SK-N-DZ (cell line): ENCODE measurements around the gene GPC1.

Source experiments
- DNase-seq: peaks from one replicate; pipeline ENCODE4 v3.0.0-alpha.2; 2015; ENCODE audit warnings: low spot score

Gene GPC1

GRCh38 chr2:240455272-240455646, 19.8 kb downstream of the GPC1 start:
- DNase-seq = no peak

- no peak for DNase-seq
Measured at GRCh38 chr2:240455647-240456446, 20.4 kb downstream of the GPC1 start.

GRCh38 chr2:240456447-240457222, 21.2 kb downstream of the GPC1 start:
- no peak for DNase-seq

- no peak for DNase-seq
Measured at GRCh38 chr2:240457223-240458043, 22.0 kb downstream of the GPC1 start.

- peak; percentile 41 for DNase-seq
Measured at GRCh38 chr2:240458044-240458899, 22.8 kb downstream of the GPC1 start.

- DNase-seq = no peak
Measured at GRCh38 chr2:240458900-240459391, 23.5 kb downstream of the GPC1 start.

- peak; percentile 84 for DNase-seq
Measured at GRCh38 chr2:240459401-240460252, 24.2 kb downstream of the GPC1 start.

GRCh38 chr2:240460253-240460711, 24.8 kb downstream of the GPC1 start:
- no peak for DNase-seq

- no peak for DNase-seq
Measured at GRCh38 chr2:240460781-240461431, 25.4 kb downstream of the GPC1 start.

- DNase-seq = no peak
Measured at GRCh38 chr2:240461471-240462072, 26.1 kb downstream of the GPC1 start.

- DNase-seq = no peak
Measured at GRCh38 chr2:240462073-240462706, 26.7 kb downstream of the GPC1 start.

GRCh38 chr2:240462707-240463273, 27.3 kb downstream of the GPC1 start:
- DNase-seq = no peak

GRCh38 chr2:240463274-240463865, 27.9 kb downstream of the GPC1 start:
- DNase-seq = no peak

GRCh38 chr2:240463866-240464481, 28.5 kb downstream of the GPC1 start:
- DNase-seq = no peak

- DNase-seq = no peak
Measured at GRCh38 chr2:240464514-240465241, 29.2 kb downstream of the GPC1 start.

GRCh38 chr2:240465268-240465764, 29.9 kb downstream of the GPC1 start:
- DNase-seq = no peak
